IMR-90 (cell line): Measurements from ENCODE around the gene DNAJC19. TPM values are rescaled to one million over a fixed set of nuclear protein-coding genes. Genes with fewer than 3 reads are reported as not detected.

Source experiments
- ATAC-seq: fragments of 200-7000 bp; cut with Tn5 transposase; 2 replicates; pipeline ENCODE4 v1.9.1; 2020; ENCODE audit warnings: low read depth, mild to moderate bottlenecking, moderate library complexity
- BruUV-seq: library from RNA; stranded (reverse); fragments of 400-500 nt; replicated peaks from 2 replicates; lab custom pipeline; 2021; lab: Mats Ljungman, UMichigan
- CTCF ChIA-PET: fragments of 300-600 bp; formaldehyde crosslinking; extraction: SDS; loops from one replicate; lab custom pipeline; 2021; ENCODE audit warnings: antibody characterized with exemption; lab: Yijun Ruan, JAX
- POLR2A ChIA-PET: fragments of 300-600 bp; sonication (Branson Sonifier 250); formaldehyde crosslinking; loops from one replicate; lab custom pipeline; 2022; ENCODE audit warnings: antibody characterized with exemption; ENCODE audit not compliant: unreplicated experiment; lab: Charles Lee
- DNase-seq: peaks from one replicate; pipeline ENCODE4 v3.0.0; 2013
- H2AFZ ChIP-seq: replicated peaks from 2 replicates; pipeline ENCODE3; 2013; ENCODE audit warnings: low read length, mild to moderate bottlenecking; ENCODE audit not compliant: poor library complexity
- H2AK5ac ChIP-seq: 2 replicates; pipeline ENCODE4 v1.6.1; 2013; ENCODE audit warnings: low read depth, low read length, inconsistent platforms
- H2AK9ac ChIP-seq: replicated peaks from 2 replicates; pipeline ENCODE3; 2013; ENCODE audit warnings: mild to moderate bottlenecking, low read depth, low read length, moderate library complexity; ENCODE audit not compliant: poor library complexity
- H2BK120ac ChIP-seq: 2 replicates; pipeline ENCODE4 v1.6.1; 2013; ENCODE audit warnings: low read depth, low read length, inconsistent platforms
- H2BK15ac ChIP-seq: 3 replicates; pipeline ENCODE4 v1.6.1; 2013; ENCODE audit warnings: low read depth, low read length, inconsistent platforms
- H2BK20ac ChIP-seq: 2 replicates; pipeline ENCODE4 v1.6.1; 2013; ENCODE audit warnings: low read depth, mild to moderate bottlenecking, inconsistent platforms, low read length, moderate library complexity
- H2BK5ac ChIP-seq: 2 replicates; pipeline ENCODE4 v1.6.1; 2013; ENCODE audit warnings: mild to moderate bottlenecking, low read depth, low read length, inconsistent platforms; ENCODE audit not compliant: poor library complexity, severe bottlenecking
- H3K14ac ChIP-seq: replicated peaks from 2 replicates; pipeline ENCODE4 v1.6.1; 2013; ENCODE audit warnings: low read depth, low read length, inconsistent platforms
- H3K18ac ChIP-seq: 2 replicates; pipeline ENCODE4 v1.6.1; 2013; ENCODE audit warnings: low read depth, low read length, control low read depth
- H3K23ac ChIP-seq: 2 replicates; pipeline ENCODE4 v1.6.1; 2013; ENCODE audit warnings: low read depth, low read length, inconsistent platforms
- H3K27ac ChIP-seq: 2 replicates; pipeline ENCODE4 v1.5.1; 2013; ENCODE audit warnings: mild to moderate bottlenecking, control low read depth, low read length; ENCODE audit not compliant: insufficient read depth
- H3K27me3 ChIP-seq: 2 replicates; pipeline ENCODE4 v1.6.1; 2013; ENCODE audit warnings: low read length; ENCODE audit not compliant: control insufficient read depth, insufficient read depth
- H3K36me3 ChIP-seq: 2 replicates; pipeline ENCODE4 v1.6.1; 2013; ENCODE audit warnings: low read length, mixed read lengths; ENCODE audit not compliant: control insufficient read depth, insufficient read depth
- H3K4ac ChIP-seq: 2 replicates; pipeline ENCODE4 v1.6.1; 2013; ENCODE audit warnings: low read depth, low read length, inconsistent platforms
- H3K4me1 ChIP-seq: 2 replicates; pipeline ENCODE4 v1.6.1; 2013; ENCODE audit warnings: low read length, mixed read lengths; ENCODE audit not compliant: control insufficient read depth, insufficient read depth
- H3K4me2 ChIP-seq: 2 replicates; pipeline ENCODE4 v1.6.1; 2013; ENCODE audit warnings: low read depth, mild to moderate bottlenecking, control low read depth, low read length, moderate library complexity
- H3K4me3 ChIP-seq: 2 replicates; pipeline ENCODE4 v1.5.1; 2013; ENCODE audit warnings: low read depth, mild to moderate bottlenecking, control low read depth, low read length, moderate library complexity; ENCODE audit not compliant: insufficient read depth
- H3K56ac ChIP-seq: 2 replicates; pipeline ENCODE4 v1.6.1; 2013; ENCODE audit warnings: low read length, inconsistent platforms; ENCODE audit not compliant: insufficient read depth; ENCODE audit errors: extremely low read depth
- H3K79me1 ChIP-seq, 2 experiments: 2 replicates each; pipeline ENCODE4 v1.6.1; 2013; ENCODE audit warnings: low read length in 2 of 2, inconsistent platforms in 1 of 2, low read depth in 1 of 2
- H3K9ac ChIP-seq: 2 replicates; pipeline ENCODE4 v1.6.1; 2013; ENCODE audit warnings: low read depth, low read length, control low read depth
- H3K9me1 ChIP-seq: 2 replicates; pipeline ENCODE4 v1.6.1; 2013; ENCODE audit warnings: low read length, inconsistent platforms; ENCODE audit not compliant: insufficient read depth
- H3K9me3 ChIP-seq: 2 replicates; pipeline ENCODE4 v1.6.1; 2013; ENCODE audit warnings: low read length; ENCODE audit not compliant: control insufficient read depth, insufficient read depth
- H4K20me1 ChIP-seq: 2 replicates; pipeline ENCODE4 v1.6.1; 2013; ENCODE audit warnings: low read length, inconsistent platforms; ENCODE audit not compliant: insufficient read depth
- H4K5ac ChIP-seq: 2 replicates; pipeline ENCODE4 v1.6.1; 2013; ENCODE audit warnings: mild to moderate bottlenecking, low read depth, low read length, control low read depth
- H4K8ac ChIP-seq, 2 experiments: 2 replicates each; pipeline ENCODE4 v1.6.1; 2013; ENCODE audit warnings: low read depth in 2 of 2, low read length in 2 of 2, control low read depth in 1 of 2, inconsistent platforms in 1 of 2
- H4K91ac ChIP-seq: 2 replicates; pipeline ENCODE4 v1.6.1; 2013; ENCODE audit warnings: low read depth, low read length, inconsistent platforms; ENCODE audit not compliant: insufficient read depth
- BHLHE40 ChIP-seq: fragments of 150-350 bp; IDR thresholded peaks from 2 replicates; pipeline ENCODE4 v1.6.1; 2016; ENCODE audit warnings: mild to moderate bottlenecking, low read depth, low read length
- CEBPB ChIP-seq: IDR thresholded peaks from 2 replicates; pipeline ENCODE4 v1.6.1; 2012; ENCODE audit warnings: low read depth, low read length, improper control_type of control experiment
- CHD1 ChIP-seq: IDR thresholded peaks from 2 replicates; pipeline ENCODE4 v1.6.1; 2012; ENCODE audit warnings: low read depth, low read length, improper control_type of control experiment
- FOS ChIP-seq: fragments of 150-350 bp; IDR thresholded peaks from 2 replicates; pipeline ENCODE4 v1.6.1; 2016; ENCODE audit warnings: low read depth, low read length
- MAZ ChIP-seq: IDR thresholded peaks from 2 replicates; pipeline ENCODE4 v1.6.1; 2012; ENCODE audit warnings: low read depth, mild to moderate bottlenecking, low read length, improper control_type of control experiment, moderate library complexity, borderline replicate concordance
- NFE2L2 ChIP-seq: fragments of 150-350 bp; IDR thresholded peaks from 2 replicates; pipeline ENCODE4 v1.6.1; 2016; ENCODE audit warnings: low read depth, mild to moderate bottlenecking, low read length
- POLR2A ChIP-seq: IDR thresholded peaks from 2 replicates; pipeline ENCODE4 v1.6.1; 2012; ENCODE audit warnings: mild to moderate bottlenecking, low read depth, low read length
- RAD21 ChIP-seq: IDR thresholded peaks from 2 replicates; pipeline ENCODE4 v1.6.1; 2012; ENCODE audit warnings: low read length, improper control_type of control experiment
- RFX5 ChIP-seq: IDR thresholded peaks from 2 replicates; pipeline ENCODE4 v1.8.0; 2012; ENCODE audit warnings: low read depth, mild to moderate bottlenecking, low read length, moderate library complexity
- SMC3 ChIP-seq: fragments of 150-350 bp; IDR thresholded peaks from 2 replicates; pipeline ENCODE4 v1.6.1; 2016; ENCODE audit warnings: low read depth, mild to moderate bottlenecking, antibody characterized with exemption, low read length, moderate library complexity
- WGBS, 2 experiments: methylation state at CpG; one replicate each; pipeline versions ENCODE4 v1.1.5 to v1.1.7; 2013; ENCODE audit warnings: missing lambda C conversion rate in 2 of 2; ENCODE audit not compliant: insufficient read length in 1 of 2; ENCODE audit errors: extremely low coverage in 2 of 2; 5-methylcytosine and 5-hydroxymethylcytosine counted together
- dilution Hi-C: fragments of 300-500 bp; cut with HindIII; formaldehyde crosslinking; loops from one replicate; pipeline ENCODE4 v1.14.3; 2018; ENCODE audit warnings: low sequenced_read_pairs; ENCODE audit not compliant: unreplicated experiment
- in situ Hi-C: fragments of 300-500 bp; cut with MboI; formaldehyde crosslinking; loops from 3 replicates; pipeline ENCODE4 v1.14.3; 2019; ENCODE audit warnings: low sequenced_read_pairs, inconsistent platforms, mixed read lengths
- intact Hi-C: fragments of 100-400 bp; cut with micrococcal nuclease; formaldehyde crosslinking; loops from 2 replicates; pipeline ENCODE4 v1.10.0; 2022
- polyA plus RNA-seq, 3 experiments: library from polyadenylated mRNA; depleted of rRNA; stranded (reverse); fragments of >200 nt; gene quantifications; 2 replicates each; pipeline ENCODE4 v1.2.3, GENCODE V29; 2012; ENCODE audit warnings: low replicate concordance in 1 of 3
- total RNA-seq: library from RNA; depleted of rRNA; stranded (reverse); fragments of >200 nt; gene quantifications from 2 replicates; pipeline ENCODE4 v1.2.3, GENCODE V29; 2012
- TF ChIP-seq, protein P1 (sequence below): fragments of 150-350 bp; IDR thresholded peaks from 2 replicates; pipeline ENCODE4 v1.6.1; 2017; ENCODE audit warnings: mild to moderate bottlenecking, antibody characterized with exemption, low read length, low read depth
- TF ChIP-seq, protein P2 (sequence below): conservative IDR thresholded peaks from 2 replicates; pipeline ENCODE4 v1.5.1; 2012; ENCODE audit warnings: mild to moderate bottlenecking, low read depth, low read length, improper control_type of control experiment

The DNAJC19 gene
- total and polyA plus RNA-seq, 2 of the 4 experiments (the other 2 are of a cell fraction) = 16.0 to 39.4 TPM

DNA sequence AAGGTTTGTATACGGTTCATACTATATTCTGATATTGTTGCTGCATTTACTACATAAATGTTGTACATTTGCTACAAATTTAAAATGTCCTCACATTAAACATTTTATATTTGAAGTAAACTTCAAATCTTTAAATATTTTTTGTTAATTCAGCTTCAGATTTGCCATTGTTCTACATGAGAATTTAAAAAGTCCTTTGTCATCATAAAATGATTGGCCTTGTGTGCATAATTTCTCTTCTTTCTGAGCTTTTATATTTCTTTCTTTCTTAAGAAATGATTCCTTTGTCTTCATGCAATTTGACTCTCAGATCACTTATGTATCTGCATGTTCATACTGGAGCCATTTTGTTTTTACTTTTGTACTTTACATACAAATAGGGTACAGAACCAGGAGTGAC, 28.0 kb downstream of the DNAJC19 start:
- H3K36me3 ChIP-seq = peaks cover 19% of the 10 kb centered on the region
- TF ChIP-seq CEBPB = no peak
- TF ChIP-seq, protein P1, sequence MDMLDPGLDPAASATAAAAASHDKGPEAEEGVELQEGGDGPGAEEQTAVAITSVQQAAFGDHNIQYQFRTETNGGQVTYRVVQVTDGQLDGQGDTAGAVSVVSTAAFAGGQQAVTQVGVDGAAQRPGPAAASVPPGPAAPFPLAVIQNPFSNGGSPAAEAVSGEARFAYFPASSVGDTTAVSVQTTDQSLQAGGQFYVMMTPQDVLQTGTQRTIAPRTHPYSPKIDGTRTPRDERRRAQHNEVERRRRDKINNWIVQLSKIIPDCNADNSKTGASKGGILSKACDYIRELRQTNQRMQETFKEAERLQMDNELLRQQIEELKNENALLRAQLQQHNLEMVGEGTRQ = no peak
- no peak for TF ChIP-seq RFX5
- TF ChIP-seq CHD1 = no peak
- no peak for TF ChIP-seq NFE2L2
- TF ChIP-seq MAZ = no peak
- TF ChIP-seq, protein P2, sequence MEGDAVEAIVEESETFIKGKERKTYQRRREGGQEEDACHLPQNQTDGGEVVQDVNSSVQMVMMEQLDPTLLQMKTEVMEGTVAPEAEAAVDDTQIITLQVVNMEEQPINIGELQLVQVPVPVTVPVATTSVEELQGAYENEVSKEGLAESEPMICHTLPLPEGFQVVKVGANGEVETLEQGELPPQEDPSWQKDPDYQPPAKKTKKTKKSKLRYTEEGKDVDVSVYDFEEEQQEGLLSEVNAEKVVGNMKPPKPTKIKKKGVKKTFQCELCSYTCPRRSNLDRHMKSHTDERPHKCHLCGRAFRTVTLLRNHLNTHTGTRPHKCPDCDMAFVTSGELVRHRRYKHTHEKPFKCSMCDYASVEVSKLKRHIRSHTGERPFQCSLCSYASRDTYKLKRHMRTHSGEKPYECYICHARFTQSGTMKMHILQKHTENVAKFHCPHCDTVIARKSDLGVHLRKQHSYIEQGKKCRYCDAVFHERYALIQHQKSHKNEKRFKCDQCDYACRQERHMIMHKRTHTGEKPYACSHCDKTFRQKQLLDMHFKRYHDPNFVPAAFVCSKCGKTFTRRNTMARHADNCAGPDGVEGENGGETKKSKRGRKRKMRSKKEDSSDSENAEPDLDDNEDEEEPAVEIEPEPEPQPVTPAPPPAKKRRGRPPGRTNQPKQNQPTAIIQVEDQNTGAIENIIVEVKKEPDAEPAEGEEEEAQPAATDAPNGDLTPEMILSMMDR = no peak
- no peak for TF ChIP-seq RAD21
- TF ChIP-seq POLR2A = no peak
- no peak for TF ChIP-seq SMC3
- TF ChIP-seq FOS = no peak
- TF ChIP-seq BHLHE40 = no peak

More for the DNA sequence above, 28.0 kb downstream of the DNAJC19 start:
- no peak overlapping the region for H2BK20ac ChIP-seq
- H2AK5ac ChIP-seq = no peak overlapping the region
- no peak overlapping the region for H3K14ac ChIP-seq
- no peaks in the 10 kb centered on the region for H3K4me1 ChIP-seq
- H2AK9ac ChIP-seq = no peak overlapping the region
- H3K23ac ChIP-seq = no peak overlapping the region
- no CpG with 5 or more reads among the region's 1 CpG for WGBS, 2 experiments
- H2BK15ac ChIP-seq = no peak overlapping the region
- H3K79me1 ChIP-seq = peaks cover 2 to 3% of the 10 kb centered on the region in 2 experiments; a peak in 2 of 4 replicates
- intact Hi-C loops = no loop called here
- no peak for DNase-seq
- H3K4ac ChIP-seq = no peak overlapping the region
- no peak overlapping the region for H3K4me3 ChIP-seq
- no peaks in the 10 kb centered on the region for H4K20me1 ChIP-seq
- POLR2A ChIA-PET = no interaction called here
- H2BK5ac ChIP-seq = no peak overlapping the region
- no peak overlapping the region for H3K18ac ChIP-seq
- no peak overlapping the region for H4K5ac ChIP-seq
- H3K27me3 ChIP-seq = no peaks in the 10 kb centered on the region
- no peak overlapping the region for H4K91ac ChIP-seq
- H2BK120ac ChIP-seq = no peak overlapping the region
- H3K9me3 ChIP-seq = no peaks in the 10 kb centered on the region
- H3K27ac ChIP-seq = no peak overlapping the region
- in situ Hi-C loops = loop anchor here (25.0 kb wide), 1 partner anchor 1374 kb away; no protein-coding TSS in a partner anchor
- ATAC-seq = no peak
- dilution Hi-C loops = no loop called here
- no peak overlapping the region for H2AFZ ChIP-seq
- no peak overlapping the region for H3K9ac ChIP-seq
- H4K8ac ChIP-seq = no peak overlapping the region
- CTCF ChIA-PET = interaction anchor here (1.6 kb wide), 1 partner anchor 9 kb away, joined by 4 read pairs; no protein-coding TSS in a partner anchor
- no TSS peak for BruUV-seq
- H3K9me1 ChIP-seq = no peaks in the 10 kb centered on the region
- H3K56ac ChIP-seq = no peak overlapping the region
- H3K4me2 ChIP-seq = no peak overlapping the region
